HG03378 (cell line): ENCODE measurements around the gene HEPHL1.

Experiments used
- ATAC-seq: cut with Tn5 transposase; IDR thresholded peaks from one replicate; pipeline ENCODE4 v1.9.1; 2021; ENCODE audit warnings: mild to moderate bottlenecking, moderate library complexity; ENCODE audit not compliant: unreplicated experiment

The HEPHL1 gene

DNA sequence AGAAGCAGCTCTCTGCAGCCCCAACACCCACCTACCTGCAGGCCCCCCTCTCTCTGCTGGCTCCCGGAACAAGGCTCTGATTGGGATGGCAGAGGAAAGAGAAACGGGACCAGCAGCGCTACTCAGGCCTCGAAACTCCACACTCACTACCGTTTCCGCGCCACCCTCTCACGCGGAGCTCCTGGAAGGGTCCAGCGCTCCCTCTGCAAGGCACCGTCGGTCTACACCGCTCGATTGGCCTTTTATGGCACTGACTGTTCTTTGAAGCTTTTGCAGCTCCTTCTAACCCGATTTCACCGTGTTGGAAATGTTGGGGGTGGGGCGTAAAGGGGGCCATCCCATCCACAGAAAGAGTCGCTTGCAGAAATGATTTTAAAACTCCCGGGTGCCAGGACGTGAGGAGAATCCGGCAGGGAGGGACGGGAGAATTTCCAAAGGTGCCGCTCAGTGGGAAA, 107.2 kb downstream of the HEPHL1 start:
- peak; percentile 15 for ATAC-seq

GRCh38 chr11:94128746-94129511, 107.8 kb downstream of the HEPHL1 start, which contains the start of gene PANX1:
Gene PANX1, plus strand, starts transcription at chr11:94128841. Its CDS starts 472 bp downstream, at chr11:94129313.
- ATAC-seq = peak; percentile 72

DNA sequence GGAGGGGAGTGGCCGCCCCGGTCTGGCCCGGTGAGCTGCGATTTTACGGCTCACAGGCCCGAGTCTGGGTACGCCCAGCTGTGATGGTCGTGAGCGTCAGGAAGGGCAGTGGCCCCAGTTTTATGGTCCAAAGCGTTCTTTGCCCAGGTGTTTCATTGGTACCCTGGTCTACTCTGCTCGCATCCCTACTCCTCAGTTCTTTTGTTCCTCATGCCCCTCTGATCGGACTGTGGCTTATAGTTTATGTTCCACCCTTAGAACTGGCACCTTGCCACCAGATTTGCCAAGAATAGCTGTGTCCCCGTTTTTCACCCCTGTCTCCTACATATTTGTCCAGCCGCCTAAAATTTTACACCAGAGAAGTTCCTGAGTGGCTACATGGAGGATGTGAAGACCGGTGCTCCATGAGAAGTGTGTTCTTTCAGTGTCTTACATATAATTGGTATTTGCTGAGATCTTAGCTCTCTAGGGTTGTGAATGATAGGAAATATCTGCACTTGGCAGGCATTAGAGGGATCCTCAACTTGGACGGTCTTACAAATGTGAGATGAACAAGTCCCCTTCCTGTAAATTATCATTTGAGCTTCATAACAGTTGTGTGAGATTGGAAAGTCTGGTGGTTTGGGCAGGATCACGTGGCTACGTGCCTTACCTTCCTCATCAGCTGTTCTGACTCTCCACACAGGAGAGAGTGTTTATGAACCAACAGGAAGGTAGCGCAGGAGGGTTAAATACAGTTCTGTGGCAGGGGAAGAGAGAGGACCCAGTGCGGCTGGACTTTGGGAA, 108.6 kb downstream of the HEPHL1 start:
- ATAC-seq = no peak

- ATAC-seq = no peak
These were observed 109.3 kb downstream of the HEPHL1 start for GRCh38 chr11:94130298-94131046.

GRCh38 chr11:94131047-94131717, 110.0 kb downstream of the HEPHL1 start:
- ATAC-seq = no peak

DNA sequence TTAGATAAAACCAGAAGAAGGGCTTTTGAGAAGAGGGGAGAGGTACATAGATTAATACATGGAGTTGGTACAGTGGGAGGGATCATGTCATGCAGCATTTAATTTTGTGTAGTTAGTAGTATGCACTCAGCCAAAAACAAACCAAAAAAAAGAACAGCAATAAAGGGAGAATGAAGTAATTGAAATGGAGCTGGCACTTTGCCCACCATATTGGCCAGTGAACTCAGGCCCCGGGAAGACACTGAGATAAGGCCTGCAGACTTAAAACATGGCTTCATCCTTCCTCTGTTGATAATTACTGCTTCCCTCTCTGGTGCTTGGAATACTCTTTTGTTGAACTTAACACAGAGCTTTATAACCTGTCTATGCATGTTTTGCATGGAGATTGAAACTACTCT, 110.6 kb downstream of the HEPHL1 start:
- ATAC-seq = no peak

GRCh38 chr11:94132152-94132558, 111.0 kb downstream of the HEPHL1 start:
- ATAC-seq = no peak

DNA sequence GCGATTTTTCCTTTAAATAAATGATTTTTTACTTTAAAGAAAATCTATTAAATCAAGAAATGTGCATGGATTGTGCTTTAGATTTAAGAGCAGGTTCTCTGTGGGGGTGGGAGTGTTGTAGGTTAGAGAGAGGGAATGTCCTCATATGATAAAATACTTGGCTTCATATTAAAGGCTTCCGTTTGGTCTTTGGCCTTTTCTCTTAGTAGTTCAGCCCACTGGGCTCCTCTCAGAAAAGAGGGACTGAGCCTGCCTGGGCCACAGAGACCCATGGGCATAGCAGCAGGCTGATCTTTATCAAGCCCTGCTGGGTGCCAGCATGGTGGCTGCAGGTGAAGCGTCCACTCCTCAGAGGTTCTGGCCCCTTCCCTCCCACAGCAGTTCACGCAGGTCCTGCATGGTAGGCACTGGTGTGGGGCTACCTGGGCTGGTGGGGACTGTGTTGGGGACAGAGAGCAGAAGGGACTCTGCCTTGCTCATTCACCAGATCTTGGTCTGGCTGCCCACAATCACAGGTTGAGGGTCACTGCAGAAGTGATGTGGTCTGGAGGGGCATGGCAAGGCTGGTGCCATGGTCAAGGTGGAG, 111.8 kb downstream of the HEPHL1 start:
- no peak for ATAC-seq

GRCh38 chr11:94133752-94134151, 112.6 kb downstream of the HEPHL1 start:
- no peak for ATAC-seq

- peak; percentile 65 for ATAC-seq
These were observed 113.7 kb downstream of the HEPHL1 start for GRCh38 chr11:94134651-94135512.

DNA sequence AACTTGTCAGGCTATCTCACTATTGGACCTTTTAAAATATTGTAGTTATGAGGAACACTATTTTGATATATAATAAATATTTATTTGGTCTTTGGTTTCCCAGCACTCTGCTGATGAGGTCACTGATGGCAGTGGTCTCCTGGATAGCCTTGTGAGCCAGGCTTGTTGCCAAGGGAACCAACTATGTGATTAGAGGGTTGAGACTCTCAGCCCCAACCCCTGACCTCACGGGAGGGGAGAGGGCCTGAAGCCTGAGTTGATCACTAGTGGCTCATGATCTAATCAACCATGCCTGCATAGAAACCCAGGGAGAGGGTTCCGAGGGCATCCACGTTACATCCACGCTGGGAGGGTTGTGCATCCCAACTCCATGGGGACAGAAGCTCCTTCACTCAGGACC, 118.3 kb downstream of the HEPHL1 start:
- ATAC-seq = no peak

DNA sequence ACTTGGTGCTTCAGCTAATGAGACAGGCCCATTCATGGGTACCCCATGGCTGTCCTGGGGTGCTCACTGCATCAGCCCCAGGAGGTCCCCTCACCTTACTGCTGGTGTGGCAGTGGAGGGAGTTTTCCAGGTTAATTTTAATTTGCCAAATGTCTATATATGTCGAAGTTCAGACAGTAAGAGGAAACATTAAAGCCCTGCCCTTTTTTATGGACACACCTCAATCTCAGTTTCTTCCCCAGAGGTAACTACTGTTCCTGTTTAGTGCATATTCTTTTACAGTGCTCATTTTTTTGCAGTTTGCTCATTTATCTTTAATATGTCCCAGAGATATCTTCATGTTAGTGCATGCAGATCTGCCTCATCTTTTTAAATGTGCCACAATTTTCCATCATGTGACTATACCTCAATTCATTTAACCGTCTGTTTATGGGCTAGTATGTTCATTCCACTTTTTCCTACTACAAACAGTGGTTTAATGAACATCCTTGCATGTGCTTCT, 119.1 kb downstream of the HEPHL1 start:
- ATAC-seq = no peak

DNA sequence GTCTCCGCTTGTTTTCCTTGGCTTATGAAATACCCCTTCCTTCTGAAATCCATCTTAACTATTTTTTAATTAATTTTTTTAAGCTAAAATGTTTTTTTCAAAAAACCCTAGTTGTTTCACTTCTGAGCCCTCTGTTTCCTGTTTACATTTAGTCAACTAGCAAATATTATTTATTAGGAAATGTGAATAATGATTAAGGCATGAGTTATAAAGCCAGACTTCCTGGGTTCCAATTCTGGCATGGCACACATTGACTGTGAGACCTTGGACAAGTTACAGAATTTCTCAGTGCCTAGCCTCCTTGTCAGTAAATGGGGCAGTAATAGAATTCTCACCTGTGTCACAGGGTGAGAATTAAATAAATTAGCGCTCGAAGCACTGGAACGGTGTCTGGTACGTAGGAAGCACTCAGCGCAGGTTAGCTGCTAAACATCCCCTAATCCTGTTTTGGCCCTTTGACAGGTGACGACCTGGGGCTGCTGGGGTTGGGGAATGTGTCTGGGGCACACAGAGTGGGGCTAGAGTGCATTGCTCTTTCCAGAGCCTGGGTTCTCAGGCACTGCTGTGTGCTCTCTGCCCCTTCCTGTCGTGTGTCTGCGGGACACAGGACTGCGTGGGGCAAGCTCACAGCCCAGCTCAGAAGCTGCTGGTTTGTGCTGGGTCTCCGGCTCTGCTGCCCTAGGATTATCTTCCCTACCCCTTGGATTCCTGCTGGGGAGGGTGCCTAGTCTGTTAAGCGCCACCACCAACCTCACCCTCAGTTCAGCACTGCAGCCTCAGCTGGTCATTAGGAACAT, 120.6 kb downstream of the HEPHL1 start:
- no peak for ATAC-seq

GRCh38 chr11:94142308-94143281, 121.4 kb downstream of the HEPHL1 start:
- ATAC-seq = no peak

GRCh38 chr11:94144216-94144615, 123.1 kb downstream of the HEPHL1 start:
- no peak for ATAC-seq

GRCh38 chr11:94144664-94145063, 123.5 kb downstream of the HEPHL1 start:
- no peak for ATAC-seq

GRCh38 chr11:94145431-94145830, 124.3 kb downstream of the HEPHL1 start:
- no peak for ATAC-seq
